ENCODE data around the gene C22orf23. TPM values are rescaled to one million over a fixed set of nuclear protein-coding genes. Genes with fewer than 3 reads are reported as not detected.

C22orf23 gene
- total and polyA plus RNA-seq, 2 of the 13 experiments (the other 11 are each of a cell fraction or from before 2014, with no cell fraction given) = 0.21 to 0.24 TPM

DNA sequence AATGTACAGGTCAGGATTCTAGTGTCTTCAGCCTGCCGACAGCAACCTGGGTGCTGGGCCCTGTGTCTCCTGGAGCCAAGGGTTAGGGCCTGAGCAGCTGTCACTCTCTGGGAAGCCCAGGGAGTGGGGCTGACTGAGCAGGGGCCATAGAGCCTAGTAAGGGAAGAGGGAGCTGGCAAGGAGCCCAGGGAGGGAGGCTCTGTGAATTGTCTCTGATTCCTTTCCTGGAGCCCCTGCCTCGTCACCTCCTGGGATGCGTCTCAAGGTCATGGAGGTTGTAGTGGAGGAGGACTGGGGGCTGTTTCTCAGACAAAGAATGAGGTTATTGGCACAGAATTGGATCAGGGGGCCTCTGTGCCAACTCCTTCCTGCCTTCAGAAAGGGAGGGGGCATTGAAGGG lies 19.1 kb upstream of the C22orf23 start:
- ATAC-seq (no peak), DNase-seq (ENCODE audit: low spot score) (no peak), FAIRE-seq (no peak)
- H3K27me3 ChIP-seq (ENCODE audit: control insufficient read depth in 1 of 2, insufficient read depth in 2 of 2, low read length in 2 of 2) = no peaks in the 10 kb centered on the region
- H4K20me1 ChIP-seq (ENCODE audit: insufficient read depth, low read length) = no peaks in the 10 kb centered on the region
- ChIA-PET POLR2A (no interaction called here), CTCF (ENCODE audit: low intra/inter-chr PET ratio, low total read pairs) (no interaction called here)
- H3K27ac ChIP-seq (ENCODE audit: extremely low read length, insufficient read depth, low read length) = no peak overlapping the region
- H3K9ac ChIP-seq (ENCODE audit: insufficient read depth, low read depth, low read length) = no peak overlapping the region
- no peak overlapping the region for H2AFZ ChIP-seq (ENCODE audit: low read length)
- 88% methylated on average over 3 of the region's 3 CpGs for WGBS (ENCODE audit: low lambda C conversion rate)
- peaks cover 47% of the 10 kb centered on the region for H3K4me1 ChIP-seq (ENCODE audit: insufficient read depth, low read length)
- no peak overlapping the region for H3K4me3 ChIP-seq (replicated peaks in 1 of 3; ENCODE audit: insufficient read depth in 1 of 3, low read depth in 2 of 3, low read length in 3 of 3)
- intact Hi-C loops (cut with micrococcal nuclease; ENCODE audit: unreplicated experiment) (no loop called here), in situ Hi-C loops (cut with HindIII; ENCODE audit: extremely low pct_ligation_motif_present, low pct_unique_long_range_greater_than_20kb) (no loop called here)
- no peaks in the 10 kb centered on the region for H3K79me2 ChIP-seq (ENCODE audit: insufficient read depth, low read length)
- peaks cover 4 to 6% of the 10 kb centered on the region in 2 experiments for H3K36me3 ChIP-seq (replicated peaks in 1 of 2; ENCODE audit: control insufficient read depth in 1 of 2, insufficient read depth in 2 of 2, low read length in 2 of 2)
- no peak overlapping the region for H3K4me2 ChIP-seq (ENCODE audit: low read depth, low read length)
- no peaks in the 10 kb centered on the region for H3K9me3 ChIP-seq (ENCODE audit: low read length)
- BruUV-seq (replicated peaks) = no TSS peak
- TF ChIP-seq ZNF335 (CRISPR knock-in tag; IDR thresholded peaks at IDR 0.05) (no peak), NFYC (CRISPR knock-in tag; IDR thresholded peaks at IDR 0.05) (no peak), JDP2 (CRISPR knock-in tag; IDR thresholded peaks at IDR 0.05; ENCODE audit: borderline replicate concordance) (no peak), ZBTB1 (CRISPR knock-in tag; IDR thresholded peaks at IDR 0.05; ENCODE audit: borderline replicate concordance) (no peak), FLYWCH1 (CRISPR knock-in tag; IDR thresholded peaks at IDR 0.05) (no peak), HNRNPH1 (optimal IDR thresholded peaks at IDR 0.05; ENCODE audit: low read depth, low read length) (no peak), MEIS1 (CRISPR knock-in tag; IDR thresholded peaks at IDR 0.05; ENCODE audit: borderline replicate concordance) (no peak), ZNF7 (CRISPR knock-in tag; IDR thresholded peaks at IDR 0.05) (no peak), ZNF20 (CRISPR knock-in tag; IDR thresholded peaks at IDR 0.05) (no peak), STAG1 (CRISPR knock-in tag; IDR thresholded peaks at IDR 0.05) (no peak), CAMTA2 (CRISPR knock-in tag; IDR thresholded peaks at IDR 0.05; ENCODE audit: borderline replicate concordance) (no peak)
- TF ChIP-seq, protein P1, sequence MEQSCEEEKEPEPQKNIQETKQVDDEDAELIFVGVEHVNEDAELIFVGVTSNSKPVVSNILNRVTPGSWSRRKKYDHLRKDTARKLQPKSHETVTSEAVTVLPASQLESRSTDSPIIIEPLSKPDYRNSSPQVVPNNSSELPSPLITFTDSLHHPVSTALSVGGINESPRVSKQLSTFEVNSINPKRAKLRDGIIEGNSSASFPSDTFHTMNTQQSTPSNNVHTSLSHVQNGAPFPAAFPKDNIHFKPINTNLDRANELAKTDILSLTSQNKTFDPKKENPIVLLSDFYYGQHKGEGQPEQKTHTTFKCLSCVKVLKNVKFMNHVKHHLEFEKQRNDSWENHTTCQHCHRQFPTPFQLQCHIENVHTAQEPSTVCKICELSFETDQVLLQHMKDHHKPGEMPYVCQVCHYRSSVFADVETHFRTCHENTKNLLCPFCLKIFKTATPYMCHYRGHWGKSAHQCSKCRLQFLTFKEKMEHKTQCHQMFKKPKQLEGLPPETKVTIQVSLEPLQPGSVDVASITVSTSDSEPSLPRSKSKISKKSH (CRISPR knock-in tag; IDR thresholded peaks at IDR 0.05; ENCODE audit: borderline replicate concordance) = no peak
- TF ChIP-seq, protein P2, sequence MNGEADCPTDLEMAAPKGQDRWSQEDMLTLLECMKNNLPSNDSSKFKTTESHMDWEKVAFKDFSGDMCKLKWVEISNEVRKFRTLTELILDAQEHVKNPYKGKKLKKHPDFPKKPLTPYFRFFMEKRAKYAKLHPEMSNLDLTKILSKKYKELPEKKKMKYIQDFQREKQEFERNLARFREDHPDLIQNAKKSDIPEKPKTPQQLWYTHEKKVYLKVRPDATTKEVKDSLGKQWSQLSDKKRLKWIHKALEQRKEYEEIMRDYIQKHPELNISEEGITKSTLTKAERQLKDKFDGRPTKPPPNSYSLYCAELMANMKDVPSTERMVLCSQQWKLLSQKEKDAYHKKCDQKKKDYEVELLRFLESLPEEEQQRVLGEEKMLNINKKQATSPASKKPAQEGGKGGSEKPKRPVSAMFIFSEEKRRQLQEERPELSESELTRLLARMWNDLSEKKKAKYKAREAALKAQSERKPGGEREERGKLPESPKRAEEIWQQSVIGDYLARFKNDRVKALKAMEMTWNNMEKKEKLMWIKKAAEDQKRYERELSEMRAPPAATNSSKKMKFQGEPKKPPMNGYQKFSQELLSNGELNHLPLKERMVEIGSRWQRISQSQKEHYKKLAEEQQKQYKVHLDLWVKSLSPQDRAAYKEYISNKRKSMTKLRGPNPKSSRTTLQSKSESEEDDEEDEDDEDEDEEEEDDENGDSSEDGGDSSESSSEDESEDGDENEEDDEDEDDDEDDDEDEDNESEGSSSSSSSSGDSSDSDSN (CRISPR knock-in tag; IDR thresholded peaks at IDR 0.05) = no peak
- TF ChIP-seq, protein P3, sequence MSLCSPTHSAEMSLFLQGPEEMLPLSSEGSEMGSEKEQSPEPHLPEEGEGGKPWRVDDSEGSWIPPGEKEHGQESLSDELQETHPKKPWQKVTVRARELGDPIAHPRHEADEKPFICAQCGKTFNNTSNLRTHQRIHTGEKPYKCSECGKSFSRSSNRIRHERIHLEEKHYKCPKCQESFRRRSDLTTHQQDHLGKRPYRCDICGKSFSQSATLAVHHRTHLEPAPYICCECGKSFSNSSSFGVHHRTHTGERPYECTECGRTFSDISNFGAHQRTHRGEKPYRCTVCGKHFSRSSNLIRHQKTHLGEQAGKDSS (CRISPR knock-in tag; IDR thresholded peaks at IDR 0.05; ENCODE audit: borderline replicate concordance, low read depth) = no peak
- TF ChIP-seq, protein P4, sequence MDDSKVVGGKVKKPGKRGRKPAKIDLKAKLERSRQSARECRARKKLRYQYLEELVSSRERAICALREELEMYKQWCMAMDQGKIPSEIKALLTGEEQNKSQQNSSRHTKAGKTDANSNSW (CRISPR knock-in tag; IDR thresholded peaks at IDR 0.05; ENCODE audit: borderline replicate concordance) = no peak
- TF ChIP-seq, protein P5, sequence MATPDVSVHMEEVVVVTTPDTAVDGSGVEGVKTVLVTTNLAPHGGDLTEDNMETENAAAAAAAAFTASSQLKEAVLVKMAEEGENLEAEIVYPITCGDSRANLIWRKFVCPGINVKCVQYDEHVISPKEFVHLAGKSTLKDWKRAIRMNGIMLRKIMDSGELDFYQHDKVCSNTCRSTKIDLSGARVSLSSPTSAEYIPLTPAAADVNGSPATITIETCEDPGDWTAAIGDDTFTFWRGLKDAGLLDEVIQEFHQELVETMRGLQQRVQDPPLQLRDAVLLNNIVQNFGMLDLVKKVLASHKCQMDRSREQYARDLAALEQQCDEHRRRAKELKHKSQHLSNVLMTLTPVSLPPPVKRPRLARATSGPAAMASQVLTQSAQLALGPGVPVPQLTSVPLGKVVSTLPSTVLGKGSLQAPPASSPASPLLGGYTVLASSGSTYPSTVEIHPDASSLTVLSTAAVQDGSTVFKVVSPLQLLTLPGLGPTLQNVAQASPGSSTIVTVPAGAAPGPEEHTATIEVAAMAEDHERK (CRISPR knock-in tag; IDR thresholded peaks at IDR 0.05; ENCODE audit: low read depth) = no peak

All from HepG2 (cell line).